ENCODE measurements around the gene TSPY8.
"Not testable (repeated sequence)": the region's sequence is repeated elsewhere in the genome, so short reads cannot be mapped to it uniquely, and the experiment has no call there.

Gene TSPY8, protein sequence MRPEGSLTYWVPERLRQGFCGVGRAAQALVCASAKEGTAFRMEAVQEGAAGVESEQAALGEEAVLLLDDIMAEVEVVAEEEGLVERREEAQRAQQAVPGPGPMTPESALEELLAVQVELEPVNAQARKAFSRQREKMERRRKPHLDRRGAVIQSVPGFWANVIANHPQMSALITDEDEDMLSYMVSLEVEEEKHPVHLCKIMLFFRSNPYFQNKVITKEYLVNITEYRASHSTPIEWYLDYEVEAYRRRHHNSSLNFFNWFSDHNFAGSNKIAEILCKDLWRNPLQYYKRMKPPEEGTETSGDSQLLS

DNA sequence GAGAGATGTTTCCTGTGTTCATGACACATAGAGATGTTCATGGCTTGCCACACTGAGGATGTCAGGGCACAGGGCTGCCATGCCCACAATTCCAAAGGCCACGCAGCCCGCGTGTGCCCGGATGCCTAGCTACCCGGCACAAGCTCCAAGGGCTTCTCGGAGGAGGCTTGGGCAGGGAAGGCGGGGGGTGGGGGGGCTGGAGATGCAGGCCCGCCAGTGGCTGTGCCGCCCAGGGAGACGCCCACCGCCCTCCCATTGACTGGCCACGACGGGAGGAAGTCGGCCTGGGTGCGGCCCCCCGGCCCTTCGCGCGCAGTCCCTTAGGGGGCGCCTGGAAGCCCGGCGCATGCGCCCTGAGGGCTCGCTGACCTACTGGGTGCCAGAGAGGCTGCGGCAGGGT, at the start of gene TSPY8:
TSS of gene TSPY8 (plus strand) at position 301 of the 400 bp plus-strand sequence. CDS start at position 347, 46 bp downstream.
- H3K4me3 Mint-ChIP-seq, DNase-seq, H3K27ac Mint-ChIP-seq, ATAC-seq, H3K4me1 Mint-ChIP-seq, H3K9me3 Mint-ChIP-seq, H3K27me3 Mint-ChIP-seq: not testable (repeated sequence)

DNA sequence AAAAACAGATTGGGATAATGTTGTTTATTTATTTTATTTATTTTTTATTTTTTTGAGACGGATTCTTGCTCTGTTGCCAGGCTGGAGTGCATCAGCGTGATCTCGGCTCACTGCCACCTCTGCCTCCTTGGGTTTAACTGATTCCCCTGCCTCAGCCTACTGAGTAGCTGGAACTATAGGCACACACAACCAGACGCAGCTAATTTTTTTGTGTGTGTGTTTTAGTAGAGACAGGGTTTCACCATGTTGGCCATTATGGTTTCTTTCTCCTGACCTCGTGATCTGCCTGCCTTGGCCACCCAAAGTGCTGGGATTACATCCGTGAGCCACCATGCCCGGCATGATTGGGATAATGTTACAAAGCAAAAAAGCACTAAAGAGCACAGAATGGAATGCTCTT, 36.6 kb upstream of the TSPY8 start:
- Mint-ChIP-seq H3K27me3 (no peaks in the 10 kb centered on the region), H3K4me3 (no peak overlapping the region), H3K27ac (no peak overlapping the region), H3K9me3 (peaks cover 0 to 5% of the 10 kb centered on the region in 2 donors), H3K4me1 (no peaks in the 10 kb centered on the region)
- ATAC-seq (no peak), DNase-seq (no peak)

DNA sequence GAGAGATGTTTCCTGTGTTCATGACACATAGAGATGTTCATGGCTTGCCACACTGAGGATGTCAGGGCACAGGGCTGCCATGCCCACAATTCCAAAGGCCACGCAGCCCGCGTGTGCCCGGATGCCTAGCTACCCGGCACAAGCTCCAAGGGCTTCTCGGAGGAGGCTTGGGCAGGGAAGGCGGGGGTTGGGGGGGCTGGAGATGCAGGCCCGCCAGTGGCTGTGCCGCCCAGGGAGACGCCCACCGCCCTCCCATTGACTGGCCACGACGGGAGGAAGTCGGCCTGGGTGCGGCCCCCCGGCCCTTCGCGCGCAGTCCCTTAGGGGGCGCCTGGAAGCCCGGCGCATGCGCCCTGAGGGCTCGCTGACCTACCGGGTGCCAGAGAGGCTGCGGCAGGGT, 20.4 kb upstream of the TSPY8 start, which contains the start of gene TSPY4:
TSS of gene TSPY4 (plus strand) at position 301 of the 400 bp plus-strand sequence. CDS start at position 347, 46 bp downstream.
- H3K27ac Mint-ChIP-seq, H3K4me1 Mint-ChIP-seq, DNase-seq, ATAC-seq, H3K9me3 Mint-ChIP-seq, H3K27me3 Mint-ChIP-seq, H3K4me3 Mint-ChIP-seq: not testable (repeated sequence)

DNA sequence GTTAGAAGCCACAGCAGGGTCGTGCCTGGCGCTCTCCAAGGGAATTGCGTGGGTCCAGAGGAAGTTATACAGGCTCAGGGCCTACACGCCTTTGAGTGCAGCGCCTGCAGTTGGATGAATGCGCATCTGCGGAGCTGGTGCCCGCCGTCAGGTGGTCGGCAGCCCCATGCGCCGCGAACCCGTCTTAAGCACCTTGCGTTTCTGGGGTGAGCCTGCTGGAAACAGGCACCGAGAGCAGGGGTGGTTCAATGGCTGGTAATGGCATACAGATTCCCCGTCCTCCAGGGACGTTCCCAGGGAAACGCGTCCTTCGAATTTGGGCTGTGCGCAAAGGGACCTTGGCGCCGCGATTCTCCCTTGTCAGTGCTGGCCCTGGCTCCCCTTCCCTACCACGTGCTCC, 38.9 kb downstream of the TSPY8 start:
- DNase-seq, result peak in 1 of 2 donors; percentile 12
- H3K4me3 Mint-ChIP-seq, H3K9me3 Mint-ChIP-seq, H3K27ac Mint-ChIP-seq, H3K4me1 Mint-ChIP-seq, H3K27me3 Mint-ChIP-seq, ATAC-seq: not testable (repeated sequence)

DNA sequence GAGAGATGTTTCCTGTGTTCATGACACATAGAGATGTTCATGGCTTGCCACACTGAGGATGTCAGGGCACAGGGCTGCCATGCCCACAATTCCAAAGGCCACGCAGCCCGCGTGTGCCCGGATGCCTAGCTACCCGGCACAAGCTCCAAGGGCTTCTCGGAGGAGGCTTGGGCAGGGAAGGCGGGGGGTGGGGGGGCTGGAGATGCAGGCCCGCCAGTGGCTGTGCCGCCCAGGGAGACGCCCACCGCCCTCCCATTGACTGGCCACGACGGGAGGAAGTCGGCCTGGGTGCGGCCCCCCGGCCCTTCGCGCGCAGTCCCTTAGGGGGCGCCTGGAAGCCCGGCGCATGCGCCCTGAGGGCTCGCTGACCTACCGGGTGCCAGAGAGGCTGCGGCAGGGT, 40.5 kb downstream of the TSPY8 start, which contains the start of gene TSPY3:
TSS of gene TSPY3 (plus strand) at position 301 of the 400 bp plus-strand sequence. CDS start at position 347, 46 bp downstream.
- H3K27ac Mint-ChIP-seq, H3K4me1 Mint-ChIP-seq, H3K27me3 Mint-ChIP-seq, H3K4me3 Mint-ChIP-seq, H3K9me3 Mint-ChIP-seq, ATAC-seq, DNase-seq: not testable (repeated sequence)
